Activated CD8-positive, alpha-beta memory T cell treated with anti-CD3 and anti-CD28 coated beads, Interleukin-2, amount 50 U/mL, for 48 hours (primary cell): ENCODE data around the gene QRICH2.

Experiments used
- DNase-seq: peaks from one replicate; pipeline ENCODE4 v3.0.0-alpha.2; 2020

The QRICH2 gene

DNA sequence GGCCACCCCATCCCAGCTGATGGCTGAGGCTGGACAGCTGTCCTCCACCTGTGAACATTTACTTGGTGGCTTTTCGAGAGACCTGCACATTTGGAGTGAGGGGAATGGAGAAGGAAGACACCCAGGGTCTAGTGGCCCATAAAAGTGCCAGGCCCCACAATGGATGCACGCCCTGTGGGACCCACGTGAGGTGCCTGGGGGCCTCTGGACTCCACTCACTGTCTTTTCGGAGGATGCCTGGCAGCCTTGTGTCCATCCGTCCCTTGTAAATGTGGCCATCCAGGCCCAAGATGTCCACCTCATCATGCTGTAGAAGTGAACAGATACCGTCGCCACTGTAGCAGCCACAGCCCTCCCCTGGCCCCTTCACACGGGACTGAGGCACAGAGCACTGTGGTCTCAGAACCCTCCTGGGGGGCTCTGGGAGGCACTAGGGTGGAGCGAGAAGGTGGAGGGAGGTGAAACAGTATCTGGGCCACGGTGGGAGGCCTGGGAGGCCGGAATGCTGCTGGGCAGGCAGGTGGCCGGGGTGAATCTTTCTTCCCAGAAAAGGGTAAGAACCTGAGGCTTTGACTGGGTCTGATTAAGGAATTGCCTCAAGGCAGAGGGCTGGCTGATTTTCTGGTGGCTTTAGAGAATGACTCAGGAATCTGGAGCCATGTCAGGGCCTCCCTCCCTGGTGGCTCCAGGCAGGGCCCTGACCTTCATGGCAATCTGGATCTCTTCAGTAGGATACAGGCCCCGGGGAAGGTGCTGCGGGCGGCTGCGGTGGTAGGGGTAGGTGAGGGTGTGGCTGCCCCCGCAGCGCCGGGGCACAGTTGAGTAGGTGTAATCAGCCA lies 31.4 kb downstream of the QRICH2 start:
- no peak for DNase-seq

DNA sequence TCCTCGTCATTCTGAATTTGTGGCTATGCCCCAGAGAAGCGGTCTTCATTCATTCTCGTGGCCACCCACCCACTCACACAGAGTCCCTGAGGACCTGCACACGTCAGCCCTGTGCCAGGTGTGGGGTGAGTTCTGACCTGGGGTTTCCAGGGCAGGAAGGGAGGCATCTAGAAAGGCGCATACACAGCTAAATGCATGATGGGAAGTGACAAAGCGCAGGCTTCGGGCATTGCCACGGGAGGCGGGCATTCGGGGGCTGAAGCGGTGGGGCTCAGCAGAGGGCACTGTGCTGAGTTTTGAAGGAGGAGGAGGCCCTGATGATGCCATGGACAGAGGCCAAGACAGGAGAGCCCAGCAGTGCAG lies 32.0 kb downstream of the QRICH2 start:
- no peak for DNase-seq

DNA sequence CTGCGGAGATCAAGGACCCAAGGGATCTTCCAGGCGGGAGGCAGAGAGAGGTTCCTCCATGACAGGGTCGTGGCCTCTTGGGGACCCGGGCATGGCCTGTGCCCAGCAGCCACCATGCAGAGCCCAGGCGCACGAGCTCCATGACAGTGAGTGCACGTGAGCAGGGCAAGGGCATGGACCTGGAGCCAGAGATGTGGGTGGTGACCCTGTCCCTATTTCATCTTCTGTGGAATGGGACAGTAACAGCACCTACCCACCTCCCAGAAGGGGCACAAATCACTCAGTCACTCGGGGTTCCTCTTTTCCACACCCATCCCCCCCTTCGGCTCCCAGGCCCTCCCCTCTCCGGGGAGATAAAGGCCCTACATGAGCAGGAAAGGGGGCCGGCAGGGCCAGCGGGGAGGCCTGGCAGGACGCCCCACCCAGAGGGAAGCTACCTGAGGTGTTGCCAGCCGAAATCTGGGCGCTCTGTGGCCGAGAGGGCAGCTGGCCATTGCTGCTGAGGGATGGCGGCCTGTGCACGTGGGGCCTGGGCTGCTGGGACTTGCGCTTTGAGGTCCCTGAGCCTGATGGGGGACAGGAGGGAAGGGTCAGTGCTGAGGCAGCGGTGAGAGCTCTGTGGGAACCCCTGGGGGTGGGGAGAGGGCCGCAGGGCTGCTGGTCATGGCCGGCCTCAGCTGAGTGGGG lies 32.6 kb downstream of the QRICH2 start:
- DNase-seq: no peak

DNA sequence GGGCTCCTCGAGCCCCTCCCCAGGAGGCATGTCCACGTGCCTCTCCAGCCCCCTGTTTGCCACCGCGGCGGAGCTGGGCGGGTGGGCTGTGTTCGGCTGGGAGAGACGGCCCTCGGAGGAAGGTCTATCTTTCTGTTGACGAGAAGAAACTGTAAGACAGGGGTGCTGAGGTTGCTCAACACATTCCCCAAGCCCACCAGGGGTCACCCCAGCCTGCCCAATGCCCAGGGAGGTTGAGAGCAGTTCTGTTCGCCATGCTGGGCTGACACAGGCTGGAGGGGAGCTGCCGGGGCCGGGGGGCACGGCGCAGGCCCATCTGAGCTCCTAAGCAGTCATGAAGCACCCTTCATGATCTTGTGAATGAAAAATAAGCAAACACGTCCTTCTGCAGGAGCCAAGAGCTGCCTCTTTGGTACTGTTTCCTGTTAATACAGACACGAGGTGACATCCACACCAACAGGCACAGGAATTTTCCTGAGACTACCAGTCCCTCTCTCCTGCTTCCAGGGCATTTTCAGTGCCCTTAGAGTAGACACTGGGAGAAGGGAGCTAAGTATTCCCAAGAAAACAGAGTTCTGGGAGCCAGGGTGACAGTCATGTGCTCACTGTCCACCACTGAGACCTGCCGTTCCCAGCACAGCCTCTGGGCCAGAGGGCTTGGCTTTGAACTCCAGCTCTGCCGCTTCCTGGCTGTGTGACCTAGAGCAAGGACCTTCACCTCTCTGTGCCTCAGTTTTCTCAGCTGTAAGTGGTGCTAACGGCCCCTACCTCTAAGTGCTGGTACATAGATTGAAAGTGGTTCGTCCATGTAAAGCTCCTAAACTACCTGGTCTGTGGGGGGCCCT lies 33.7 kb downstream of the QRICH2 start:
- peak; percentile 61 for DNase-seq

DNA sequence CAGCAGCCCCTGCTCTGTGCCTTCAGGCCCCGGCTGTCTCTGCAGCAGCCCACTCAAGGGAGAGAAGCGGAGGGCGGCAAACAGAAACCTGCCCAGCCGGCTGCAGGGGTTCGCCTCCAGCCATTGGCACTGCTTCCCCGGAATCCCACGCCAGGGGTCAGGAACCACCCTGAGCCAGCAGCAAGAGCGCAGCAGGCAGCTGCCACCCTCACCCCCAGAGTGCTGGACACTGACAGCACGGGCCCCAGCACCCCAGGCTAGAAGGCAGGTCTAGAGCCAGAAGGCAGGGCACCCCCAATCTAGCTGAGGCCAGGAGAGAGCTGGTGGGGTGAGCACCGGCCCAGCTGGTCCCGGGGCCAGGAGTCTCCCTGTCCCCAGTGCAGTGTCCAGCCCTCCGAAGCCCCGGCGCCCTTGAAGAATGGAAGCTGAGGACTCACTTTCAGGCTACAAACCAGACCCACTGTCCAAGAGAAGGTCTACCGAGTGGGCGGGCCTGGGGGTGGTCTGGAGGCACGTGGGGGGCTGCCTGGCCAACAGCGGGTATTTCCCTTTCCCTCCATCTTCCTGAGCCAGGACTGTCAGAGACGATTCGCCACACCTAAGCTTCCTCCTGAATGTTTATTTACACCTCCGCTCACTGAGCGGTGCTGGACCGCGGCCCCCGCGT lies 34.5 kb downstream of the QRICH2 start:
- DNase-seq: peak; percentile 66

DNA sequence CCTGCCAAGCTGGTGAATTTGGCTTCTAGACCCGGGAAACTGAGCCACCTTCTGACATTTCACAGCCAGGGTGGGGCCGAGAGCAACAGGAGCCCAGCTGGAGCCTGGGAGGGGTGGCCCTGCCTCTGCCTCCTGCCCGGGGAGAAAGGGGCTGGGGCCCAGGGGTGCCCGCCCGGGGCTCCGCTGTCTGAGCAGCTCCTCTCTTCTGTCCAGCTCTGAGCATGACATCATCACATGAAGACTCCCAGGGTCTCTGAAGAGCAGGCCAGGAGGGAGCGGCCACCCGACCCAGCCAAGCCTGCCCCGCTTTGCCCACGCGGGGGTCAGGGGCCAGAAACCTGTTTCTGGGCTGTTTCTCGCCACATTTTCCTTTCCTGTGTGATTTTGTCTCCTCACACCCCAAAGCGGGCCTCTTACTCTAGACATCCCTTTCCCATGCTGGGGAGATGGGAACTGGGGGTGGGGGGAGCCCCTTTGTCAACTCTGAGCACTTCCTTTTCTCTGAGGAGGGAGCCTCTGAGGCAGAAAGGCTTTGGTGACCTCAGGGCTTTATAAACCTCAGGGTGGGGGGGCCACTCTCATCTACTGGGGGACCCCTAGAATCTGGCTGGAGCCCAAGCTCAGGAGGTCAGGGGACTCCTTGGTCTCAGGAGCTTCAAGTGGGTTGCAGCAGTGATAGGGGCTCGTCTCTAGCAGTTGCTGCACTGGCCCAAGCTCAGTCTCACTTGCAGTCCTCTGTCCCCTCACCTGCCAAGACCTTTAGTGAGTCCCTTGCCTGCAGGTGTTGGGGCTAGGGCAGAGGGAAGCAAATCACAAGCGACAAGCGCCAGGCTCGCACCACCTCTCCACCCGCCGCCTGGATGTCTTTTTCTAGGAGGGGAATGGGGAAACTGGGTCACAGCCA lies 35.3 kb downstream of the QRICH2 start:
- no peak for DNase-seq

DNA sequence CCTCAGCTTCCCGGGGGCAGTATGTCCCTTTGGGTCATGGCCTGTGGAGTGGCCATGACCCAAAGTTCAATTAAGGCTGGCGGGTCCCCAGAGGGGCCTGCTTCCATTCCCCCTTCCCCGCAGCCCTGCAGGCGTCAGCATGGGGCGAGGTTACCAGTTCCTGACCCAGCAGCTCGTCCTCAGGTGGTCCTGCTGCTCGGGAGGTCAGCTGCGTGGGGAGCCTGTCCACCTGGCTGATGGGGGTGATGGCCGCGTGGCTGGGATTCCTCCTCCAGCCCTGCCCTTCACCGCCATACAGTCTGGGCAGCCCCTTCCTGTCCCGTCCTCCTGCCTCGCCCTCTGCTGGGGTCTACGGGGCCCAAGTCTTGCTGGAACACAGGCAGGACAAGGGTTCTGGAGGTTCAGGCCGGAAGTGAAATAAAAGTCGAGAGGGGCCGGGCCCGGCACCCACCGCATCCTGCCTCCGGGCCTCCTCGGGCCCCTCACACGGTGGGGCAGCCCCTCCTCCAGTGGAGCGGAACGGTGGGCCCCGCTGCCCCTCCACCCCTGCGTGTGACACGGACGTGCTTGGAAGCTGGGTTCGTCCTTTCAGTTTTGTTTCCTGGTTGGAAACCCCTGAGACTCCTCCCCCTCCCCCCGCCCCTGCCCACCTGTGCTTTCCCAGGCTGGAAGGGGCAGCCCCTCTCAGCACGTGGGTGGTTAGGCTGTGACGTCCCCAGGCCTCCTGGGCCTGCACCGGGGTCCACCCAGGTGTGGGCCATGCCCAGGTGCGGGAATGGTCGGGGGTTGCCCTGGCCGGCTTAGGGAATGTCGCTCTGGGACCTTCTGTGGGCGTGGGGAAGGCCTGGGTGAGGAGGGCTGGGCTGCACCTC lies 36.2 kb downstream of the QRICH2 start:
- peak; percentile 95 for DNase-seq

DNA sequence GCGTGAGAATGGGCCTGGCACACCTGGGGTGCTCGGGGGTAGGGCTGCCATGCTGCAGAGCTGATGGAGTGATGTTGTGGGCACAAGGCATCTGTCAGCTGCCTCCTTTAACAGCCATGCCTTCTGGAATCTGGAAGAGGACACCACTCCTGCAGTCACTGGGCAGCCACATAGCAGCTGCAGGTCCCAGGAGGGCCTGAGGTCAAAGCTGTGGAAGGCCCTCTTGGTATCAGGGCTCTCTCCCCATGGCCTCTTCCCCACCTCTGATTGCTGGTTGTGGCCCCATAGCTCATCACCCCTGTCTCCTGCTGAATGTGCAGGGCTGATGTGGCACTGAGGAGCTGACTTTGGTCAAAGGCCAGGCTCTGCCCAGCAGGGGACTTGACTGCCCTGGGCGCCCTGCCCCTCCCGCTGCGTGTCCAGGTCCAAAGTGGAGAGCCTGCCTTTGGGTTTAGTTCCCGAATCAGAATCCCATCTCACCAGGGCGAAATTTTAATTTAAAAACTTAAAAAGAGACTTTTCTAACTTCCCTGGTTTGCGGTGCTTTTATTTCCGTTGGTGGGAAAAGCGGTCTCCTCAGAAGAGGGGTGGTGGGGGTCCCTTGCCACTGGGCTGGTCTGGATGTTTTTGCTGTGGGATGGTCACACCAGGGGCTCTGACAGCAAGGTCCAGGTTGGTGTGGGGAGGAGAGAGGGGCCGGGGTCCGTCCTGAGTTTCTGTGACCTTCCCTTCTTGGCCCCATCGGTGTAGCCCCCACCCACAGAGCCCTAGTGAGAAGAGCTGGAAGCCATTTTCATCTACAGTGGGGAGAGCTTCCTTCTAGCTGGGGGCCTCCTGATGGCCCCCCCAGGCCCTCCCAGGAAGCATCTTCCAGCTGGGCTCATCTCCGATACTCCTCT lies 37.1 kb downstream of the QRICH2 start:
- peak; percentile 79 for DNase-seq

DNA sequence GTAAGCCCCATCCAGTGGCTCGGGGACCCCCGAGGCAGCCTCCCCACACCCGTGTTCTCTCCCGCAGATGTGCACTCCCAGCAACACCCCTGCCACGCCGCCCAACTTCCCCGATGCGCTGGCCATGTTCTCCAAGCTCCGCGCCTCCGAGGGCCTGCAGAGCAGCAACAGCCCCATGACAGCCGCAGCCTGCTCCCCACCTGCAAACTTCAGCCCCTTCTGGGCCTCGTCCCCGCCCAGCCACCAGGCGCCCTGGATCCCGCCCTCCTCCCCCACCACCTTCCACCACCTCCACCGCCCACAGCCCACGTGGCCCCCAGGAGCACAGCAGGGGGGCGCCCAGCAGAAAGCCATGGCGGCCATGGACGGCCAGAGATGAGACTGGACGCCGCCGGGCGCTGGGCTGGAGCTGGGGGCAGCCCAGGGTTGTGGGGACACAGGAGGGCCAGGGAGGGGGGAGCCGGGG lies 37.9 kb downstream of the QRICH2 start:
- peak; percentile 81 for DNase-seq

DNA sequence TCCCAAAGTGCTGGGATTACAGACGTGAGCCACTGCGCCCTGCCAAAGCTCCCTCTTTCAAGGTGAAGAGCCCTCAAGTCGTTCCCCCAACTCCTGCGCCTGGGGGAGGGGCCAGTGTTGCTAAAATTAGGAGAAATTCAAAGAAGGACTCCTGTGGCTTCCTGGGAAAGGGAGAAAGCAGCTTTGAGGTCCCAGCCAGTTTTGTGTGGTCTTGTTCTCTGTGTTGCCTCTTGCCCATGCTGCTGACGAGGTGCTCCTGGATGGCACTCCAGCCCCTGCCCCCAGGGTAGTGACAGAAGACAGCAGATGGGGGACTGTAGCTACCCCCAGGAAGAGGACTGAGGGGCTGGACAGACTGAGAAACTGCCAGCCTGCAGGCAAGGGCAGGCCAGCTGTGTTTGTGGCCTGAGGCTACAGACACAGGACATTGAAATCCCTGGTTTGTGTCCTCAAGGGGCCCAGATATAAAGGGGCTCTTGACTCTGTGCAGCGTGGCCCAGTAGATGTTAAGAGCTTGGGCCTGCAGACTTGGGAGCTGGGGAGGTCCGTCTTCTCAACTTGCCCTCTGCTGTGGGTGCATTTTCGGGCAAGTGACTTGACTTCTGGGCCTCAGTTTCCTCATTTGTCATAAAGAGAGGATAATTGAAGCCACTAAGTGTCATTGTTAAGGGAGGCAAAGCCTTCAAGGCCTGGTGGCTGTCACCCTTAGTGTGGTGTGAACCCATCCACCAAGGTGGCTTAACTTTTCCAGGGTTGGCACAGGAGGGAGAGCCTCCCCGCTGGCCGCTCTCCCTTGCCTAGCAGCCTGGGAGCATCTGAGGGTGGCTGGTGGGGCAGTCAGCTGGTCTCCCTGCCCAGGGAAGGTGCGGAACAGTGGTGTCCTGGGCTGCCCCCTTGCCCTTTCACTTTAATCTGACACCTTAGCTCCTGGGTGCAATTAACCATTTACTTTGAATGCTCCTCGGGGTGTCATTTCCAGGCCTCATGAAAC lies 38.8 kb downstream of the QRICH2 start:
- DNase-seq: peak; percentile 68

DNA sequence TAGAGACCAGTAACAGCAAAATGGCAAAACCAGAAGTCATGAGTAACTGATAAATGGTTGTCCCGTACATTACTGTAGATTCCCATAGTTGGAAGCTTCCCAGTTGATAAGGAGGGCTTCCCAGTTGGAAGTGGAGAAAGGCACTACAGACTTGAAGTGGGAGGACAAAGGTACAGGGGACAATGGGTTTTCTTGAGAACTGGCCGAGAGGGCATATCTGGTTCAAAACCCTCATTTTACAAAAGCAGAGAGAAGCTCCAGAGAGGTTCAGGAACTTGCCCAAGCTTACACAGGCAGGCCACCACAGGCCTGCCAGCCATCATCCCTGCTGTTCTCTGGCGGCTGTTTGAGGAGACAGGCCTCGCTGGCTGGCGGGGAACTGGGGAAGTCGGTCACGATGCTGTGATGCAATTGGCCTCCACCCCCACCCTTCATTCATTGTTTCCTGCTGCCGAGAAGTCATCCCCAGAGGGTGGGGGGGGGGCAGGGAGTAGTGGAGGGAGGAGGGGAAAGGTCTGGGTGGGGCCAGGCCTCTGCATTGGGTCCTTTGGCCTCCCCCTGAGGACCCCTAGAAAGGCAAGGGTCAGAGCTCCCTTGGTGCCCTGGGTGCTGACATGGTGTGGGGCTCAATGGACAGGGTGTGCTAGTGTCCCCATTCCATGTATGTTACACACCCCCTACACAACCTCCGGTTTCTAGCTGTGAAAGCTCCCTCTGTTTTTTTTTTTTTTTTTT lies 39.9 kb downstream of the QRICH2 start:
- DNase-seq: peak; percentile 86

DNA sequence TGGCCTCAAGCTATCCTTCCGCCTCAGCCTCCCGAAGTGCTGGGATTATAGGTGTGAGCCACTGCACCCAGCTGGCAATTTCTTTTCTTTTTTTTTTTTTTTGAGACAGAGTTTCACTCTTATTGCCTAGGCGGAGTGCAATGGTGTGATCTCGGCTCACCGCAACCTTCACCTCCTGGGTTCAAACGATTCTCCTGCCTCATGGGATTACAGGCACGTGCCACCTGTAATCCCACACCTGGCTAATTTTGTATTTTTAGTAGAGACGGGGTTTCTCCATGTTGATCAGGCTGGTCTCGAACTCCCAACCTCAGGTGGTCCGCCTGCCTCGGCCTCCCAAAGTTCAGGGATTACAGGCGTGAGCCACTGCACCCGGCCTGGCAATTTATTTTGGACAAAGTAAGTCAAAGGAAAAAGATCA lies 40.5 kb downstream of the QRICH2 start:
- peak; percentile 67 for DNase-seq

DNA sequence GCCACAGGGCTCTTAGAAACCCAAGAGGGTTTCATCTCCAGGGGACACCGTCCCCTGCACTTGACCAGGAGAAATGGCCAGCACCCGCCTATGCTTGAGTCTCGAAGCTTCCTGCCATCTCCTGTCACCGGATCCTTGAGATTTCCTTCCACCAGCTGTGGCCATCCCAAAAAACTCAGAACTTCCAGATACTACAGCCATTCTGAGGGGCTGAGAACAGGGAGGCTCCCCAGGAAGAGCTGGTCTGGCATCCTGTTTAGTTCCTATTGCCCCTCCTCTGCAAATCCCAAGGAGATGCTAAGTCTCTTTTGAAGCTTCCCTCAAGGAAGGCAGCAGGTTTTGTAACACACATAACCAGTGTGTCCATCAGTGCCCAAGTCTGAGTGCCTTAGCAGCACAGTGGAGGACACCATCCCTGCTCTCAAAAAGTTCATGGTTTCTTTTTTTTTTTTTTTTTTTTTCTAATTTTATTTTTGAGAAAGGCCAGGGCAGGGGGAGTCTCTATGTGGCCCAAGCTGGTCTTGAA lies 41.0 kb downstream of the QRICH2 start:
- DNase-seq: no peak

DNA sequence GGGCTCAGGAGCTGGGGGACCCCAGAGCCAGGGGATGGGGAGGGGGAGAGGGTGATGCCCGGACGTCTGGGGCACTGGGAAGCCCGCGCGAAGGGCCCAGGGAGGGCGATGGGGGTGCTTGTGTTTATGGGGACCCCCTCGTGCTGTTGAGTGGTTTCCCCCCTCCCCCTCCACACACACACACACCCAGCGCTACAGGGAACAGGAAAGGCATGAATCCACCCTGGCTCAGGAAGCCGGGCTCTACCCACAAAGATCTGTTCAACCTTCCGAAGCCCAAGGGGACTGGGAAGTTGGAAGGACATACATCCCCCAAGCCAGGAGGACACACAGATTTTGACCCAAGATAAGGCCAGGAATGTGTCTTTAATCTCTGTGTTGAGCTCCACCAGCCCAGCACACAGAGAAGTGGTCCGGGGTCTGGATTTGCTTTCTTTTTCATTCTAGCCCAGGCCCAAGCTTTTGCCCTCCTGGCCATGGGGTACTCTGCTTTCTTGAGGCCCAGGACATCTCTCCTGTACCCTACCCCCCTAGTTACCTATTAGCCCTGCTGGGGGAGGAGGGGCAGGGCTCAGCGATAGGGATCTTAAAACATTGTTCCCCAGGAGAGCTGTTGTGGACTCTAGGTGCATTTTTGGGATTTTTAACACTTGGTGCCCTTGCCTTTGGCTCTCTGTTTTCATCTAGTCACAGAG lies 41.7 kb downstream of the QRICH2 start:
- DNase-seq: peak; percentile 69

DNA sequence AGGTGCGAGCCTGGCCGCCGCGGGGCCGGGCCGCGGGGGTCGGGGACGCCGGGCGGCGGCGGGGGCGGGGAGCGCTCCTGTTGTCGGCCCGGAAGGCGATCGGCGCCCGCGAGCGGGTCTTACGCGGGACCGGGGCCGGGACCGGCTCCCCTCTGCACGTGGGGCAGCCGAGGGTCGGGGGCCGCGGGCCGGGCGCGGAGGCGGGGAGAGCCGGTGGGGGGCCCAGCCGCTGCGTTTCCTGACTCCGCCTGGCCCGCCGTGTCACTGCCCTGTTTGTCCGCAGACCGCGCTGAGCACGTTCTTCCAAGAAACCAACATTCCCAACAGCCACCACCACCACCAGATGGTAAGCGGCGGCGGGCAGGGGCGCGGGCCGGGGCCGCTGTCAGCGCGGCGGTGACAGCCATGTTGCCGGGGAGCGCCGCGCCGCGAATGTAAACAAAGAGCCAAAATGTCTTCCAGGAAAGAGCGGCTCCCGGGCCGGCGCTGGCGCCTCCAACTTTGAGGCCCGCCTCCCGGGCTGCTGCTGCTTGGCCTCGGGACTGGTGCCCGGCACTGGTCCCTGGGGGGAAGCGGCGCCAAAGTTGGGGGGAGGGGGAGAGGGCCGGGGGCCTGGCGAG lies 42.3 kb downstream of the QRICH2 start:
- peak; percentile 82 for DNase-seq
